BE2C (cell line): ENCODE results near the gene SEMA3B.
A peak's percentile ranks its signal among the peaks of the same experiment; 100 is the strongest.

Source experiments
- DNase-seq: peaks from one replicate; pipeline ENCODE4 v3.0.0-alpha.2; 2020
- H3K27me3 ChIP-seq: fragments of 250-450 bp; sonication (Bioruptor Pico); 2 replicates; pipeline ENCODE4 v1.5.1; 2020; ENCODE audit warnings: mild to moderate bottlenecking
- H3K36me3 ChIP-seq: fragments of 250-450 bp; sonication (Bioruptor Pico); 2 replicates; pipeline ENCODE4 v1.5.1; 2020; ENCODE audit warnings: mild to moderate bottlenecking
- H3K4me1 ChIP-seq: fragments of 250-450 bp; sonication (Bioruptor Pico); 2 replicates; pipeline ENCODE4 v1.5.1; 2020
- H3K4me3 ChIP-seq: 2 replicates; pipeline ENCODE4 v1.5.1; 2011; ENCODE audit warnings: low read depth, low read length
- H3K9me3 ChIP-seq: fragments of 250-450 bp; sonication (Bioruptor Pico); 2 replicates; pipeline ENCODE4 v1.5.1; 2020
- CTCF ChIP-seq: IDR thresholded peaks from 2 replicates; pipeline ENCODE4 v1.5.1; 2012; ENCODE audit warnings: mild to moderate bottlenecking, low read depth, low read length

Gene SEMA3B

GRCh38 chr3:50319894-50320625 is 51.1 kb downstream of the SEMA3B start:
- H3K4me1 ChIP-seq, result peaks cover 3% of the 10 kb centered on the region

GRCh38 chr3:50320853-50321335 is 51.9 kb downstream of the SEMA3B start:
- peak overlapping the region; percentile 65 for H3K4me3 ChIP-seq
- H3K27me3 ChIP-seq, result no peaks in the 10 kb centered on the region
- TF ChIP-seq CTCF, result no peak
- H3K4me1 ChIP-seq, result peaks cover 3% of the 10 kb centered on the region
- H3K36me3 ChIP-seq, result peaks cover 17% of the 10 kb centered on the region
- peak; percentile 72 for DNase-seq
- no peaks in the 10 kb centered on the region for H3K9me3 ChIP-seq

More at GRCh38 chr3:50319894-50320625, 51.1 kb downstream of the SEMA3B start:
- H3K36me3 ChIP-seq, result peaks cover 17% of the 10 kb centered on the region
- H3K9me3 ChIP-seq, result no peaks in the 10 kb centered on the region
- no peak for TF ChIP-seq CTCF
- H3K4me3 ChIP-seq, result peak overlapping the region; percentile 65
- no peaks in the 10 kb centered on the region for H3K27me3 ChIP-seq
- DNase-seq, result no peak

- peaks cover 3% of the 10 kb centered on the region for H3K4me1 ChIP-seq
- no peaks in the 10 kb centered on the region for H3K9me3 ChIP-seq
These were observed 52.6 kb downstream of the SEMA3B start for GRCh38 chr3:50321336-50322114.

GRCh38 chr3:50322115-50322385 is 53.1 kb downstream of the SEMA3B start:
- peaks cover 3% of the 10 kb centered on the region for H3K4me1 ChIP-seq
- H3K27me3 ChIP-seq, result no peaks in the 10 kb centered on the region
- peak overlapping the region; percentile 21; the same call in 1 of the 2 replicates for H3K4me3 ChIP-seq
- H3K9me3 ChIP-seq, result no peaks in the 10 kb centered on the region
- no peak for TF ChIP-seq CTCF
- DNase-seq, result no peak
- peaks cover 17% of the 10 kb centered on the region for H3K36me3 ChIP-seq

More at GRCh38 chr3:50321336-50322114, 52.6 kb downstream of the SEMA3B start:
- H3K4me3 ChIP-seq, result peak overlapping the region; percentile 65
- H3K36me3 ChIP-seq, result peaks cover 17% of the 10 kb centered on the region
- peak; percentile 85 for DNase-seq
- H3K27me3 ChIP-seq, result no peaks in the 10 kb centered on the region
- TF ChIP-seq CTCF, result peak; percentile 36

GRCh38 chr3:50322386-50323091 is 53.6 kb downstream of the SEMA3B start, which contains the start of gene HYAL2:
TSS of gene HYAL2 (minus strand) at chr3:50322745. CDS start at chr3:50320489, 2,256 bp downstream.
- no peak for TF ChIP-seq CTCF
- H3K4me1 ChIP-seq, result peaks cover 3% of the 10 kb centered on the region
- H3K36me3 ChIP-seq, result peaks cover 17% of the 10 kb centered on the region
- no peaks in the 10 kb centered on the region for H3K9me3 ChIP-seq
- no peak for DNase-seq
- no peaks in the 10 kb centered on the region for H3K27me3 ChIP-seq
- peak within 1 kb of the TSS; percentile 65 for H3K4me3 ChIP-seq
